ENCODE results near the gene BOLA2.
"Not testable (repeated sequence)": the region's sequence is repeated elsewhere in the genome, so short reads cannot be mapped to it uniquely, and the experiment has no call there.

BOLA2 gene

GRCh38 chr16:29454269-29454668 lies at the start of gene BOLA2, which contains the start of gene SLX1B:
TSS of gene BOLA2 (minus strand) at chr16:29454351. CDS start at chr16:29454253, 98 bp downstream.
TSS of gene SLX1B (plus strand) at chr16:29454533.
- H3K36me3 Mint-ChIP-seq, H3K9me3 Mint-ChIP-seq, DNase-seq, CTCF ChIA-PET, H3K4me3 Mint-ChIP-seq, H3K4me1 Mint-ChIP-seq, H3K27ac Mint-ChIP-seq, H3K27me3 Mint-ChIP-seq: not testable (repeated sequence)

- H3K27ac Mint-ChIP-seq, H3K9me3 Mint-ChIP-seq, CTCF ChIA-PET, H3K27me3 Mint-ChIP-seq, H3K36me3 Mint-ChIP-seq, H3K4me3 Mint-ChIP-seq, H3K4me1 Mint-ChIP-seq, DNase-seq: not testable (repeated sequence)
Measured at GRCh38 chr16:29482276-29482675, 28.1 kb upstream of the BOLA2 start.

- H3K27me3 Mint-ChIP-seq, DNase-seq, H3K36me3 Mint-ChIP-seq, H3K4me1 Mint-ChIP-seq, CTCF ChIA-PET, H3K4me3 Mint-ChIP-seq, H3K9me3 Mint-ChIP-seq, H3K27ac Mint-ChIP-seq: not testable (repeated sequence)
Measured at GRCh38 chr16:29472065-29472464, 17.9 kb upstream of the BOLA2 start.

- H3K36me3 Mint-ChIP-seq, H3K4me1 Mint-ChIP-seq, H3K27me3 Mint-ChIP-seq, H3K27ac Mint-ChIP-seq, CTCF ChIA-PET, H3K9me3 Mint-ChIP-seq: not testable (repeated sequence)
- peak; percentile 47 for DNase-seq
- H3K4me3 Mint-ChIP-seq, result peak overlapping the region; percentile 10
Measured at GRCh38 chr16:29469660-29470059, 15.5 kb upstream of the BOLA2 start.

- H3K27ac Mint-ChIP-seq, H3K4me3 Mint-ChIP-seq, DNase-seq, CTCF ChIA-PET, H3K27me3 Mint-ChIP-seq, H3K9me3 Mint-ChIP-seq, H3K4me1 Mint-ChIP-seq, H3K36me3 Mint-ChIP-seq: not testable (repeated sequence)
Measured at GRCh38 chr16:29467654-29468366, 13.7 kb upstream of the BOLA2 start.

- H3K4me3 Mint-ChIP-seq, H3K36me3 Mint-ChIP-seq, H3K27ac Mint-ChIP-seq, H3K27me3 Mint-ChIP-seq, H3K9me3 Mint-ChIP-seq, DNase-seq, H3K4me1 Mint-ChIP-seq, CTCF ChIA-PET: not testable (repeated sequence)
Measured at GRCh38 chr16:29466904-29467303, 12.8 kb upstream of the BOLA2 start.

GRCh38 chr16:29465985-29466824 lies 12.1 kb upstream of the BOLA2 start:
- H3K4me3 Mint-ChIP-seq, H3K36me3 Mint-ChIP-seq, H3K27ac Mint-ChIP-seq, H3K27me3 Mint-ChIP-seq, CTCF ChIA-PET, H3K4me1 Mint-ChIP-seq, H3K9me3 Mint-ChIP-seq: not testable (repeated sequence)
- peak; percentile 7 for DNase-seq

- H3K4me3 Mint-ChIP-seq, H3K27ac Mint-ChIP-seq, H3K9me3 Mint-ChIP-seq, H3K4me1 Mint-ChIP-seq, H3K27me3 Mint-ChIP-seq, DNase-seq, H3K36me3 Mint-ChIP-seq, CTCF ChIA-PET: not testable (repeated sequence)
Measured at GRCh38 chr16:29460647-29461030, 6.5 kb upstream of the BOLA2 start.

- H3K36me3 Mint-ChIP-seq, H3K27me3 Mint-ChIP-seq, H3K4me3 Mint-ChIP-seq, DNase-seq, H3K9me3 Mint-ChIP-seq, H3K27ac Mint-ChIP-seq, CTCF ChIA-PET, H3K4me1 Mint-ChIP-seq: not testable (repeated sequence)
Measured at GRCh38 chr16:29459706-29460646, 5.8 kb upstream of the BOLA2 start, which contains the start of gene SULT1A4. TSS of gene SULT1A4 (plus strand) at chr16:29459913. CDS start at chr16:29461386, 1,473 bp downstream.

- CTCF ChIA-PET, H3K9me3 Mint-ChIP-seq, H3K36me3 Mint-ChIP-seq: not testable (repeated sequence)
Measured at GRCh38 chr16:29457660-29458059, 3.5 kb upstream of the BOLA2 start.

GRCh38 chr16:29454828-29455227 lies 677 bp upstream of the BOLA2 start:
- H3K4me1 Mint-ChIP-seq, H3K9me3 Mint-ChIP-seq, CTCF ChIA-PET, H3K27me3 Mint-ChIP-seq, H3K27ac Mint-ChIP-seq, H3K4me3 Mint-ChIP-seq, H3K36me3 Mint-ChIP-seq, DNase-seq: not testable (repeated sequence)

More at GRCh38 chr16:29457660-29458059, 3.5 kb upstream of the BOLA2 start:
- not testable (repeated sequence) for H3K4me1 Mint-ChIP-seq, H3K4me3 Mint-ChIP-seq, H3K27ac Mint-ChIP-seq, H3K27me3 Mint-ChIP-seq, DNase-seq

- CTCF ChIA-PET, H3K27me3 Mint-ChIP-seq, H3K4me3 Mint-ChIP-seq, H3K36me3 Mint-ChIP-seq, H3K9me3 Mint-ChIP-seq, H3K4me1 Mint-ChIP-seq, DNase-seq, H3K27ac Mint-ChIP-seq: not testable (repeated sequence)
Measured at GRCh38 chr16:29453754-29454153, 397 bp downstream of the BOLA2 start.

GRCh38 chr16:29425390-29425789 lies 28.8 kb downstream of the BOLA2 start:
- H3K27ac Mint-ChIP-seq, H3K4me3 Mint-ChIP-seq: not testable (repeated sequence)
- H3K36me3 Mint-ChIP-seq, result peaks cover 18% of the 10 kb centered on the region

GRCh38 chr16:29423587-29423986 lies 30.6 kb downstream of the BOLA2 start:
- DNase-seq, CTCF ChIA-PET, H3K9me3 Mint-ChIP-seq, H3K27ac Mint-ChIP-seq, H3K4me1 Mint-ChIP-seq, H3K27me3 Mint-ChIP-seq, H3K4me3 Mint-ChIP-seq: not testable (repeated sequence)
- H3K36me3 Mint-ChIP-seq, result peaks cover 16% of the 10 kb centered on the region

More at GRCh38 chr16:29425390-29425789, 28.8 kb downstream of the BOLA2 start:
- H3K9me3 Mint-ChIP-seq, H3K27me3 Mint-ChIP-seq, DNase-seq, CTCF ChIA-PET: not testable (repeated sequence)
- peaks cover 12% of the 10 kb centered on the region for H3K4me1 Mint-ChIP-seq

Data from activated naive CD4-positive, alpha-beta T cell treated with anti-CD3 and anti-CD28 coated beads, Interleukin-2, amount 10 ng/mL, durations not matched to agents 7 days and 5 days (primary cell).